HG03175 (cell line): ENCODE data around the gene MXD1.

Experiments
- ATAC-seq: cut with Tn5 transposase; IDR thresholded peaks from one replicate; pipeline ENCODE4 v1.9.1; 2021; ENCODE audit warnings: mild to moderate bottlenecking, moderate library complexity; ENCODE audit not compliant: unreplicated experiment

MXD1 gene

DNA sequence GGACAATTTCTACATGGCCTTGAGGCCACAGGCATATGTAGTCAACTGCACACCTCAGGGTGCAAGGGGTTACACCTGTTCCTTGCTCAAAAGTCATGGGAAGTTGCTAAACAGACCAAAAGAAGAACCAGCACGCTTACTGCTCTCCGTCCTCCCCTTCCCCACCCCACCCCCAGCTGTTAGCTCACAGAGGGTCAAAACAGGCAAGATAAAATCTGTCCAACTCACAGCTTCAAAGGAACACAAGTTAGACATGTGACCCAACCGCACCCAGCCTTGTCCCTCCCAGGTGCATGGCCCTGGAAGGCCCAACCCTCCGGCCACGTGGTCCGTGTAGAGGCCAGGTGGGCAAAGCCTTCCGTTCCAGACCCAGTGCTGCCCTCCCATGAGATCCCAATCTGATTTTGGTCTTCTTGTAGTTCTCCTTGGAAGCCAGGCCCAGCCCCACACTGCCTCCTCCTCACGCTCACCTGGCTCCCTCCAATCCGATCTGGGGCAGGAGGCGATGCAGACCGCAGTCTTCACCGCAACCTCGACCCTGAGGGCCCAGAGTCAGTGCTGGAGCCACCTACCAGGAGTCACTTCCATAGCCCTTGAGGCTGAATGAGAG is 61.0 kb downstream of the MXD1 start:
- no peak for ATAC-seq

DNA sequence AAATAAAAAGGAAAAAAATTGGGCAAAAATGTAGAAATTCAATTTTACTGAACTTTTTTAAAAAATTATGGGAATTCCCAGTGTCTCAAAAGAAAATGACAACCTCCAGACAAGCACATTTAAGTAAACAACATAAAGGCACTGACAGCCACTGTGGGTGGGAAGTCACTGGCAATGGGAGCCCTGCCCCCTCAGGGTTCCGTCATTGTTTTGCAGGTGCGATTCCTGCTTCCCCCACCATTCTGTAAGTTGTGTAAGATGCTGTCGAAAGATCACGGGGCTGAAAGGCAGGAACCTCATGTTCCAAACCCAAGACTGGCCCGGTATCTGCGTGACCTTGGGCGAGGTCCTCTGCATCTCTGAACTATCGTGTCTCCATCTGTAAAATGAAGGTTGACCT is 62.3 kb downstream of the MXD1 start:
- ATAC-seq = no peak

DNA sequence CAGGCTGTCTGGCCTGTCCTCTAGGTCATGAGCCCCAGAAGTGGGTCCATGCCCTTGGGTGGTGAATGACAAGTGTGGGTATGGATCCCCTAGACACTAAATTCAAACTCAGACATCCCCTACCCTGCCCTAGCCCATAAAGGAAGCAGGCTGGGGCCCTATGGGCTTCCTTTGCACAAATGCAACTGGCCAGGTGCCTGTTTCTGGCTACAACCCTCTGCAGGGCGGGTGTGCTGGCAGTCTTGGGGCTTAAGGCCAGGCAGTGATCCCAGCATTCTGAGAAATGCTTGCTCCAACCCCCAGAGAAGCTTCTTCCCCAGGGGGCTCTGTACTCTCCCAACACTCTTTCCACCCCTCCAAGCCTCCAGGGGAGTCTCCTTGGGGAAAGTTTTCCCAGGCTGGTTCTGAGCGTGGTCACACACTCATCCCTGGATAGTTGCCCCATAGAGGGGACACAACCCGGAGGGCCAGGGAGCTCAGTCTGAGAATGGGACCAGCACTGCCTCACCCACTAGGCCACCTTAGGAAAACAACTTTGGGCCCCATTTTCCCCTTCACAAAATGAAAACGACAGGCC is 63.1 kb downstream of the MXD1 start:
- ATAC-seq = no peak

GRCh38 chr2:69979902-69980807 is 65.2 kb downstream of the MXD1 start:
- ATAC-seq = no peak

DNA sequence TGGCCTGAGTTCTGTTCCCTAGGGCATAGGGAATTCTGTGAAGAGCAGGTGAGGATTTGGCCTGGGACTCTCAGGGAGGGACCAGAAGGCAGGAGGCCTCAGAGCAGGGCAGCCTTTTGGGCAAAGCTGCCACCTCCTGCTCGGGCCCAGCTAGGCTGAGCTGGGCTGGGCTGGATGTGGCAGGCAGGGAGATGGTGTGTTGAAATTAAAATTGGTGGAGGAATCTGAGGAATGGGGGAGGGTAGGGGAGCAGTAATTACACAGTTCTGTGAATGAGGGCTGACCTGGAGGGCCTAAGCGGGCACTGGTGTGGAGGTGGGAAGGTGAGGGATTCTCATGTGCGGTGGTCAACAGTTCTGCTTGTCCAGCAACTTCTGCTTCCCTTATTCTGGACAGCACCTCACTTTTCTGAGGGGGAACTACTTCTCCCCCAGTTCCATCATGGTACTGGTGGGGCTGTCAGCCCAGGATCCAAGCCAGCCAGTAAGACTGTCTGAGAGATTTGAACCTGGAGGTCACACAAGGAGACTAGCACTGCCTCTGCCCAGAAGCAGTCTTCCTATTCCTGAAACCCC is 68.6 kb downstream of the MXD1 start:
- ATAC-seq = no peak

DNA sequence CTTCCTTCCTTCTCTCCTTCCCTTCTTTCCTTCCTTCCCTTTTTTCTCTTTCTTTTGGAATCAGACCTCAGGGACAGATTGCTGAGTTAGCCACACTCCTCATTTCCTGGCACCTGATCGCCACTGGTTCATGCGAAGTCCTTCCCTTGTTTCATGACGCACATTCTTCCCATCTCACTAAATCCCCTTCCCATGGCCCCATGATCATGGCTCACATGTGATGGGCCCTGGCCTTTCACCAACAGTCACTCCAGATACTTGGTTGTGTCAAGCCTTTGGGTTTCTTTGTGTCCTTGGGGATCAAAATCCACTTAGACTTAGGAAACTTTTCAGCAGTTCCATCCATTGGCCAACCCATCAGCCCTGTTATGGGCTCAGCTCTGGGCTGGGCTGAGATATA is 70.3 kb downstream of the MXD1 start:
- no peak for ATAC-seq

DNA sequence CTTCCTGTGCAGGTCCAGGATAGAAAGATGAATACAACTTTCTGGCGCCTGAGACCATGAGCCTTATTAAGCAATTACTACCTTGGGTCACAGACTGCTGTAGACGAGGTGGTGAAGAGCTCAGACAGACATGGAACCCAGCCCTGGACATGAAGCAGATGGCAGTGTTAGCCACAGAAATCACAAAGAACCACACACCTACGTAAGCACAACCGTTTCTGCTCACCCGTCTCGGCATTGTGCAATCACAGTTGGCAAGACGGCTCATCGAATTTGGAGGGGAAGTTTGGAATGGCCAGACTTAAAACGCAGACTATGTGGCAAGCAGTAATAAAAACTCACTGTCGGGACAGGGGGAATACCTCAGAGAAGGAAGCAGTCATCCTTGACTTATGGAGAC is 70.8 kb downstream of the MXD1 start:
- no peak for ATAC-seq

- ATAC-seq = no peak
Measured at GRCh38 chr2:69986691-69987090, 71.8 kb downstream of the MXD1 start.

GRCh38 chr2:69988086-69988635 is 73.3 kb downstream of the MXD1 start:
- no peak for ATAC-seq

DNA sequence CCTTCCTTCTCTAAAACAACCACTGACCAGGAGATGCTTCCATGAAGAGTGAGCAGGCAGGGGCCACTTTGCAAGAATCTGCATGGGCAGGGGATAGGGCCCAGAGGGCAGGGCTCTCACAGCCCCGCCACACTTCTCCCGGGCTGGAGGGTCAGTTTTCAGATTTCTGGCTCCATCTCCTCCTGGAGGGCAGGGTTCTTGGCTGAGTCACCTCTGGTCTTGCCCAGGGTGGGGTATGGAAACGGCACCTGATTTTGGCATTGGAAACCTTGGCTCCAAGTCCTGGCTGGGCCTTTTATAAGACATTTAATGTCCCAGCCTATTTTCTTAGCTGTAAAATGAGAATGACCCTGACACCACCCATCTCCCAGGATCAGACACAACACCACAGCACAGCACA is 74.1 kb downstream of the MXD1 start:
- no peak for ATAC-seq

DNA sequence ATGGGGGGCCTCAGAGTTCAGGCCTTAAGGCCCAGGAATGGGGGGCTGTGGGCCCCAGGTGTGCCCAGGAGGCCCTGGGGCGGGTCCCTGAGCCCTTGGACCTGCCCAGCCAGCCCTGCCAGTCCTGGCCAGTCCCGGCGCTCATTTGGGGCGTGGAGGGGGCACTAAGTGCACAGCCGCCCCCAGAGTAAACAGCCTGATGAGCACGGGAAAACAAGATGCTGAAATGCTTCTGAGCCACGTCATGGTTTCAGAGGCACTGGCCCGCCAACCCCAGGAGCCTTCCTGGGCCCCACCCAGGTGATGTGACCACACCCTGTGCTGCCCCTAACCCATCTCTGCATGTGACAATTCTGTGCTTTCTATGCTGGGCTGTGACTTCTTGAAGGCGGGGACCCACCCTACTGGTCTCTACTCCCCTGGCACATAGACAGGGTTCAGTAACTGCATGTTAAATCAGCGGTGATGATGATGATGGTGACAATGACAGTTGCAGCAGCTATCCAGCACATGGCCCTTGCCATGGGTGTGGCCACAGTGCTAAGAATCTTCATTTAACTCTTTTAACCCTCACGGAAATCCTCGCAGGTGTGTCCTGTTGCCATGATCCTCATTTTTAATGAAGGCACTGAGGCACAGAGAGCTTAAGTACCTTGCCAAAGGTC is 74.7 kb downstream of the MXD1 start:
- ATAC-seq = no peak
